Endothelial cell of umbilical vein (primary cell): ENCODE data around the gene THTPA. TPM values are rescaled to one million over a fixed set of nuclear protein-coding genes. Genes with fewer than 3 reads are reported as not detected.

Experiments
- BruUV-seq: library from RNA; stranded (reverse); fragments of 400-500 nt; replicated peaks from 2 replicates; lab custom pipeline; 2021; lab: Mats Ljungman, UMichigan
- CTCF ChIA-PET: fragments of 300-600, 350-600 bp; sonication (Branson Sonifier 250); formaldehyde crosslinking; loops from one replicate; lab custom pipeline; 2021; ENCODE audit warnings: antibody characterized with exemption, inconsistent platforms; lab: Charles Lee
- POLR2A ChIA-PET: fragments of 300-600, 350-600 bp; sonication (Branson Sonifier 250); formaldehyde crosslinking; loops from one replicate; lab custom pipeline; 2021; ENCODE audit warnings: antibody characterized with exemption, inconsistent platforms; lab: Charles Lee
- DNase-seq: peaks from one replicate; pipeline ENCODE4 v3.0.0-alpha.2; 2011; ENCODE audit warnings: low read depth, low spot score
- FAIRE-seq: peaks from 2 replicates; lab custom pipeline; 2011; peaks lifted over from hg19 to GRCh38; lab: Jason Lieb, UNC
- H2AFZ ChIP-seq: 2 replicates; pipeline ENCODE4 v1.6.0; 2012; ENCODE audit warnings: low read depth, low read length, control low read depth, inconsistent platforms
- H3K27ac ChIP-seq: 2 replicates; pipeline ENCODE4 v1.5.1; 2011; ENCODE audit warnings: low read depth, mild to moderate bottlenecking, control low read depth, low read length, moderate library complexity; ENCODE audit not compliant: insufficient read depth
- H3K27me3 ChIP-seq, 2 experiments: 2 replicates each; pipeline versions ENCODE4 v1.6.0 to v1.6.1; 2011; ENCODE audit warnings: low read length in 2 of 2, mixed read lengths in 1 of 2; ENCODE audit not compliant: control insufficient read depth in 2 of 2, insufficient read depth in 2 of 2
- H3K36me3 ChIP-seq, 2 experiments: 2 replicates in 1 of 2; 3 replicates in 1 of 2; pipeline ENCODE4 v1.5.1; 2011; ENCODE audit warnings: low read length in 2 of 2, mild to moderate bottlenecking in 1 of 2, moderate library complexity in 1 of 2; ENCODE audit not compliant: control insufficient read depth in 2 of 2, insufficient read depth in 2 of 2; ENCODE audit errors: extremely low read depth in 1 of 2
- H3K4me1 ChIP-seq: 3 replicates; pipeline ENCODE4 v1.5.1; 2011; ENCODE audit warnings: mild to moderate bottlenecking, low read length; ENCODE audit not compliant: control insufficient read depth, insufficient read depth; ENCODE audit errors: extremely low read depth
- H3K4me2 ChIP-seq: 2 replicates; pipeline ENCODE4 v1.6.1; 2011; ENCODE audit warnings: low read length, control low read depth, mixed read lengths; ENCODE audit not compliant: insufficient read depth
- H3K4me3 ChIP-seq, 3 experiments: fragments of 200-600 bp in 1 of 3; sonication (generic), shearing (Covaris generic) in 1 of 3; replicated peaks in 1 of 3; 2 replicates each; pipeline ENCODE4 v1.5.1; 2011 to 2016; ENCODE audit warnings: control low read depth in 3 of 3, low read length in 3 of 3, mild to moderate bottlenecking in 2 of 3, inconsistent platforms in 1 of 3, low read depth in 1 of 3, moderate library complexity in 1 of 3; ENCODE audit not compliant: insufficient read depth in 1 of 3
- H3K79me2 ChIP-seq: 2 replicates; pipeline ENCODE4 v1.6.0; 2012; ENCODE audit warnings: low read length, inconsistent platforms; ENCODE audit not compliant: control insufficient read depth, insufficient read depth
- H3K9ac ChIP-seq: replicated peaks from 2 replicates; pipeline ENCODE3; 2011; ENCODE audit warnings: low read length, control low read depth; ENCODE audit not compliant: insufficient read depth; ENCODE audit errors: extremely low read depth
- H3K9me1 ChIP-seq: replicated peaks from 3 replicates; pipeline ENCODE4 v1.6.0; 2011; ENCODE audit warnings: mild to moderate bottlenecking, low read length; ENCODE audit not compliant: control insufficient read depth, insufficient read depth; ENCODE audit errors: extremely low read depth
- H3K9me3 ChIP-seq: replicated peaks from 2 replicates; pipeline ENCODE4 v1.5.1; 2012; ENCODE audit warnings: low read length, inconsistent platforms; ENCODE audit not compliant: control insufficient read depth, insufficient read depth
- H4K20me1 ChIP-seq: replicated peaks from 2 replicates; pipeline ENCODE3; 2011; ENCODE audit warnings: mild to moderate bottlenecking, low read length; ENCODE audit not compliant: control insufficient read depth, insufficient read depth; ENCODE audit errors: extremely low read depth
- CTCF ChIP-seq, 2 donors: IDR thresholded peaks; 1 replicate in 1 of 2; 2 replicates in 1 of 2; pipeline ENCODE4 v1.5.1; 2011; ENCODE audit warnings: low read length in 2 of 2, mild to moderate bottlenecking in 2 of 2, moderate library complexity in 2 of 2, control low read depth in 1 of 2, inconsistent platforms in 1 of 2, low read depth in 1 of 2; ENCODE audit not compliant: insufficient read depth in 1 of 2; ENCODE audit errors: extremely low read depth in 1 of 2
- EZH2 ChIP-seq: IDR thresholded peaks from 2 replicates; pipeline ENCODE4 v1.6.1; 2012; ENCODE audit warnings: borderline replicate concordance, low read depth, mild to moderate bottlenecking, moderate library complexity, low read length, inconsistent platforms; ENCODE audit not compliant: severe bottlenecking
- FOS ChIP-seq: IDR thresholded peaks from 2 replicates; pipeline ENCODE4 v1.6.1; 2011; ENCODE audit warnings: mild to moderate bottlenecking, low read length, moderate library complexity, borderline replicate concordance; ENCODE audit not compliant: insufficient read depth
- GATA2 ChIP-seq: IDR thresholded peaks from 2 replicates; pipeline ENCODE4 v1.7.0; 2011; ENCODE audit warnings: low read depth, mild to moderate bottlenecking, moderate library complexity, mixed read lengths, low read length; ENCODE audit not compliant: insufficient read length, insufficient read depth
- JUN ChIP-seq: IDR thresholded peaks from 2 replicates; pipeline ENCODE4 v1.6.1; 2011; ENCODE audit warnings: borderline replicate concordance, low read depth; ENCODE audit not compliant: insufficient read length, insufficient read depth
- MAX ChIP-seq: IDR thresholded peaks from 2 replicates; pipeline ENCODE4 v1.6.1; 2011; ENCODE audit not compliant: insufficient read depth, insufficient read length
- MYC ChIP-seq: IDR thresholded peaks from one replicate; pipeline ENCODE4 v1.6.1; 2011; ENCODE audit warnings: mild to moderate bottlenecking, low read depth, low read length
- POLR2A ChIP-seq: IDR thresholded peaks from 2 replicates; pipeline ENCODE4 v1.6.1; 2012; ENCODE audit warnings: low read depth, mild to moderate bottlenecking, control low read depth, low read length
- POLR2AphosphoS5 ChIP-seq: IDR thresholded peaks from 2 replicates; pipeline ENCODE4 v1.6.1; 2012; ENCODE audit warnings: low read depth, mild to moderate bottlenecking, control low read depth, low read length, moderate library complexity; ENCODE audit not compliant: insufficient read depth
- dilution Hi-C: fragments of 300-500 bp; cut with MboI; formaldehyde crosslinking; loops from one replicate; pipeline ENCODE4 v1.15.0; 2019; ENCODE audit warnings: low sequenced_read_pairs; ENCODE audit not compliant: extremely low pct_ligation_motif_present
- intact Hi-C: fragments of 100-400 bp; cut with micrococcal nuclease; formaldehyde crosslinking; loops from one replicate; pipeline ENCODE4 v1.10.0; 2022
- polyA plus RNA-seq, 4 experiments: library from polyadenylated mRNA; depleted of rRNA in 3 of 4; stranded (reverse) in 3 of 4; unstranded in 1 of 4; fragments of >200 nt; gene quantifications; 2 replicates each; pipeline versions ENCODE4 v1.2.1 to v1.2.3, GENCODE V29; 2011 to 2012; ENCODE audit warnings: missing spikeins in 1 of 4
- total RNA-seq: library from RNA; stranded (reverse); gene quantifications from 2 replicates; pipeline ENCODE4 v1.2.3, GENCODE V29; 2021

THTPA gene
- total and polyA plus RNA-seq, 2 donors (not counting 3 experiments of a cell fraction or from before 2014, with no cell fraction given), result 10.8 to 12.5 TPM

GRCh38 chr14:23565626-23566025, 9.6 kb downstream of the THTPA start:
- Histone ChIP-seq H3K27ac (no peak overlapping the region), H3K9me1 (no peaks in the 10 kb centered on the region), H3K9me3 (no peaks in the 10 kb centered on the region), H2AFZ (no peak overlapping the region), H3K36me3 (peaks cover 0 to 3% of the 10 kb centered on the region in 2 experiments), H3K9ac (no peak overlapping the region), H3K27me3 (no peaks in the 10 kb centered on the region), H3K79me2 (no peaks in the 10 kb centered on the region), H3K4me2 (no peak overlapping the region), H4K20me1 (no peaks in the 10 kb centered on the region), H3K4me3 (no peak overlapping the region), H3K4me1 (peaks cover 4% of the 10 kb centered on the region)
- CTCF ChIA-PET, result interaction anchor here (1.0 to 12.3 kb wide), 2 partner anchors 85 to 87 kb away, joined by 3 to 416 read pairs; no protein-coding TSS in a partner anchor
- BruUV-seq, result no TSS peak
- TF ChIP-seq CTCF (IDR thresholded peaks at IDR 0.05; ENCODE audit: extremely low read depth in 1 of 2, insufficient read depth in 1 of 2, low read depth in 1 of 2, low read length in 2 of 2) (no peak), MYC (no peak), EZH2 (no peak), FOS (no peak), POLR2A (no peak), MAX (no peak), GATA2 (no peak), POLR2AphosphoS5 (no peak), JUN (no peak)
- DNase-seq (no peak), FAIRE-seq (no peak)
- dilution Hi-C loops (no loop called here), intact Hi-C loops (no loop called here)
- POLR2A ChIA-PET, result no interaction called here
